Gastrocnemius medialis (tissue), 4 donors: ENCODE data around the gene C1QTNF8. TPM values are rescaled to one million over a fixed set of nuclear protein-coding genes. Genes with fewer than 3 reads are reported as not detected.

Experiments used
- ATAC-seq, 2 donors: fragments of 150-250 bp; one replicate each; pipeline ENCODE4 v1.9.1; 2016
- DNase-seq, 2 donors: peaks; one replicate each; pipeline ENCODE4 v3.0.0-alpha.2; 2019
- H3K27ac ChIP-seq, 4 donors: fragments of 200-600 bp; sonication (generic); 1 replicate in 1 of 4; 2 replicates in 3 of 4; pipeline ENCODE4 v1.5.1; 2016 to 2018; ENCODE audit warnings: mild to moderate bottlenecking in 2 of 4, moderate library complexity in 1 of 4
- H3K27me3 ChIP-seq, 3 donors: fragments of 200-600 bp; sonication (generic) in 2 of 3; 1 replicate in 1 of 3; 2 replicates in 2 of 3; pipeline versions ENCODE4 v1.5.1 to v1.6.0; 2016 to 2019; ENCODE audit warnings: mild to moderate bottlenecking in 1 of 3, moderate library complexity in 1 of 3
- H3K36me3 ChIP-seq, 2 donors: fragments of 200-600 bp; sonication (generic) in 1 of 2; one replicate each; pipeline ENCODE4 v1.5.1; 2017 to 2018
- H3K4me1 ChIP-seq, 2 donors: fragments of 200-600 bp; sonication (generic) in 1 of 2; one replicate each; pipeline ENCODE4 v1.5.1; 2016 to 2017; ENCODE audit warnings: mild to moderate bottlenecking in 2 of 2
- H3K4me3 ChIP-seq, 4 donors: fragments of 200-600 bp; sonication (generic) in 3 of 4; 1 replicate in 1 of 4; 2 replicates in 3 of 4; pipeline ENCODE4 v1.5.1; 2016 to 2019; ENCODE audit warnings: mild to moderate bottlenecking in 2 of 4
- H3K9me3 ChIP-seq, 3 donors: fragments of 200-600 bp; sonication (generic) in 2 of 3; 1 replicate in 1 of 3; 2 replicates in 2 of 3; pipeline ENCODE4 v1.5.1; 2016 to 2019
- CTCF ChIP-seq, 5 experiments: fragments of 450-650 bp in 3 of 5; fragments of 200-600 bp in 2 of 5; sonication (generic) in 2 of 5; IDR thresholded peaks in 4 of 5; conservative IDR thresholded peaks in 1 of 5; 1 replicate in 4 of 5; 2 replicates in 1 of 5; pipeline ENCODE4 v1.5.1; 2016 to 2019; ENCODE audit warnings: antibody characterized with exemption in 5 of 5, mild to moderate bottlenecking in 3 of 5, moderate library complexity in 3 of 5
- POLR2A ChIP-seq, 2 donors: fragments of 450-650 bp; IDR thresholded peaks; one replicate each; pipeline ENCODE4 v1.6.1; 2017; ENCODE audit warnings: antibody characterized with exemption in 2 of 2, mild to moderate bottlenecking in 2 of 2, moderate library complexity in 2 of 2
- in situ Hi-C, 4 donors: fragments of 200-750 bp; cut with MboI; loops; one replicate each; pipeline versions ENCODE4 v1.15.0 to v1.8.0; 2017; ENCODE audit warnings: low sequenced_read_pairs in 4 of 4
- intact Hi-C: fragments of 100-400 bp; cut with DNase I; formaldehyde crosslinking; loops from one replicate; pipeline ENCODE4 v1.15.1; 2023; ENCODE audit warnings: low total_unique reads
- total RNA-seq, 4 donors: library from RNA; depleted of rRNA; stranded (reverse); fragments of >200 nt; gene quantifications; one replicate each; pipeline versions ENCODE4 v1.1.0 to v1.2.3, GENCODE V29; 2016

The C1QTNF8 gene
- total RNA-seq, 4 donors from 2014 or later, result not detected

GRCh38 chr16:1053121-1053521 lies 42.9 kb downstream of the C1QTNF8 start:
- Histone ChIP-seq H3K9me3 (no peaks in the 10 kb centered on the region), H3K36me3 (no peaks in the 10 kb centered on the region), H3K27ac (no peak overlapping the region), H3K4me1 (peaks cover 0 to 4% of the 10 kb centered on the region in 2 donors), H3K27me3 (peaks cover 17 to 52% (median 40%) of the 10 kb centered on the region in 3 donors), H3K4me3 (no peak overlapping the region)
- intact Hi-C loops, result no loop called here
- no peak for DNase-seq
- ATAC-seq, result no peak
- in situ Hi-C loops, result loop anchor here in 1 of 4 donors (25.0 kb wide), 1 partner anchor 241 kb away; the partner anchor contains the start of gene GNG13
- no peak for TF ChIP-seq POLR2A (IDR thresholded peaks at IDR 0.05)
- no peak for TF ChIP-seq CTCF (IDR thresholded peaks at IDR 0.05 in 4 of 5, conservative IDR thresholded peaks at IDR 0.05 in 1 of 5)

GRCh38 chr16:1052721-1053120 lies 43.3 kb downstream of the C1QTNF8 start:
- no peak overlapping the region for H3K27ac ChIP-seq
- intact Hi-C loops, result no loop called here
- H3K9me3 ChIP-seq, result no peaks in the 10 kb centered on the region
- no peak overlapping the region for H3K4me3 ChIP-seq
- H3K27me3 ChIP-seq, result peaks cover 21 to 54% (median 40%) of the 10 kb centered on the region in 3 donors
- H3K36me3 ChIP-seq, result no peaks in the 10 kb centered on the region
- ATAC-seq (no peak), DNase-seq (no peak)
- in situ Hi-C loops, result loop anchor here in 1 of 4 donors (25.0 kb wide), 1 partner anchor 240 kb away; the partner anchor contains the start of gene GNG13
- H3K4me1 ChIP-seq, result peaks cover 0 to 4% of the 10 kb centered on the region in 2 donors
- TF ChIP-seq CTCF (IDR thresholded peaks at IDR 0.05 in 4 of 5, conservative IDR thresholded peaks at IDR 0.05 in 1 of 5) (no peak), POLR2A (IDR thresholded peaks at IDR 0.05) (no peak)

- no peaks in the 10 kb centered on the region for H3K9me3 ChIP-seq
- DNase-seq (no peak), ATAC-seq (no peak)
- peaks cover 0 to 4% of the 10 kb centered on the region in 2 donors for H3K4me1 ChIP-seq
- no peak overlapping the region for H3K27ac ChIP-seq
- TF ChIP-seq CTCF (IDR thresholded peaks at IDR 0.05 in 4 of 5, conservative IDR thresholded peaks at IDR 0.05 in 1 of 5) (no peak), POLR2A (IDR thresholded peaks at IDR 0.05) (no peak)
- no peak overlapping the region for H3K4me3 ChIP-seq
- H3K36me3 ChIP-seq, result no peaks in the 10 kb centered on the region
- in situ Hi-C loops, result loop anchor here in 1 of 4 donors (25.0 kb wide), 1 partner anchor 239 kb away; the partner anchor contains the start of gene GNG13
- H3K27me3 ChIP-seq, result peaks cover 31 to 56% (median 50%) of the 10 kb centered on the region in 3 donors
- intact Hi-C loops, result no loop called here
Observed at GRCh38 chr16:1051446-1051845, 44.6 kb downstream of the C1QTNF8 start.

- no peak for ATAC-seq
- no peak overlapping the region for H3K4me3 ChIP-seq
- no peaks in the 10 kb centered on the region for H3K36me3 ChIP-seq
- TF ChIP-seq POLR2A (IDR thresholded peaks at IDR 0.05) (no peak), CTCF (IDR thresholded peaks at IDR 0.05 in 4 of 5, conservative IDR thresholded peaks at IDR 0.05 in 1 of 5) (no peak)
- H3K9me3 ChIP-seq, result no peaks in the 10 kb centered on the region
- H3K27ac ChIP-seq, result no peak overlapping the region
- no peak for DNase-seq
- peaks cover 0 to 4% of the 10 kb centered on the region in 2 donors for H3K4me1 ChIP-seq
- in situ Hi-C loops (loop anchor here in 1 of 4 donors (25.0 kb wide), 1 partner anchor 239 kb away; the partner anchor contains the start of gene GNG13), intact Hi-C loops (no loop called here)
- peaks cover 31 to 61% (median 56%) of the 10 kb centered on the region in 3 donors for H3K27me3 ChIP-seq
Observed at GRCh38 chr16:1050921-1051320, 45.1 kb downstream of the C1QTNF8 start.
